Activated CD4-positive, CD25-positive, alpha-beta regulatory T cell treated with anti-CD3 and anti-CD28 coated beads, Interleukin-2, amount 50 U/mL, for 16 hours (primary cell): ENCODE data around the gene RGMA.

Experiments used
- DNase-seq: peaks from one replicate; pipeline ENCODE4 v3.0.0-alpha.2; 2020; ENCODE audit warnings: low read depth, low spot score

The RGMA gene

DNA sequence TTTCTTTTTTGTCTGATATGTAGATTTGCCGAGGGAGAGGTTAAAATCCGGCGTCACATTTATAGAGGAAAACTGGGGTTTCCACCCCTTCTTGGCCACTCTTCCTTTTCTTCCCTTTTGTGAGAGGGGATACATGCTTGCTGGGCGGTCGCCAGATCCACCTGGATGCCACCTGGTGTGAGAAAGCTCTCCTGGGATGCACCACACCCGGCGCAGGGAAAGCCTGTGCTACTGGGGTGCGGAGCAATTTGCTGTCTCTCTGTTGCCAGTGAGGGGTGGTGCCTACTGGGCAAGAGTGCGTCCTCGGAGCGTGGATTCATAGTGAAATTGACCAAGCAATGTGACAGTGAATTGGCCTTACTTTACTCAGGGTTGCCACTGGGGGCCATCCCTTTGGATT is 2.5 kb upstream of the RGMA start:
- DNase-seq: no peak

DNA sequence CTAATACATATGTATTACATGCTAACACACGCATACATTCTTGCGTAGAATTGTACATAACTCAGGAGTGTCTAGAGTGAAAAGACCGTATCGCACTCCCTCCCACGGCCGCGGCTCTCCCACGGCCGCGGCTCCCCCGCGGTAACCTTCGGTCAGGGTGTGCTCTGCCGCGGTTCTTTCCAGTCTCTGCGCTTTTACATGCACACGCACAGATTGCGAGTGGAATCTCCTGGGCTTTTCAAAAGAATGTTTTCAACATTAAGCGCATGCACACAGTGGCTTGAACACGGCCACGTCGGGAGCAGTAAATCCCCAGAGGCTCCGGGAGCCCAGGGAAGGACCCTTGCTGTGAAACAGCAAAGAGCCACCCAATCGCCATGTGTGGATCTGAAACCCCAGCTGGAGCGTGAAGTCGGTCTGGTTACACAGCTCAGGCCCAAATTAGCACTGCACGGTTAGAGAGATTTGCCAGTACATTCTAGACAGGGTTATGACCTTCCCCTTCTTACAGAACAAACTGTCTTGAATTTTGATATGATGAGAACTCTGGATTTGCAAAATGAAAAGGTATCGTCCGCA is 805 bp upstream of the RGMA start:
- DNase-seq: no peak

DNA sequence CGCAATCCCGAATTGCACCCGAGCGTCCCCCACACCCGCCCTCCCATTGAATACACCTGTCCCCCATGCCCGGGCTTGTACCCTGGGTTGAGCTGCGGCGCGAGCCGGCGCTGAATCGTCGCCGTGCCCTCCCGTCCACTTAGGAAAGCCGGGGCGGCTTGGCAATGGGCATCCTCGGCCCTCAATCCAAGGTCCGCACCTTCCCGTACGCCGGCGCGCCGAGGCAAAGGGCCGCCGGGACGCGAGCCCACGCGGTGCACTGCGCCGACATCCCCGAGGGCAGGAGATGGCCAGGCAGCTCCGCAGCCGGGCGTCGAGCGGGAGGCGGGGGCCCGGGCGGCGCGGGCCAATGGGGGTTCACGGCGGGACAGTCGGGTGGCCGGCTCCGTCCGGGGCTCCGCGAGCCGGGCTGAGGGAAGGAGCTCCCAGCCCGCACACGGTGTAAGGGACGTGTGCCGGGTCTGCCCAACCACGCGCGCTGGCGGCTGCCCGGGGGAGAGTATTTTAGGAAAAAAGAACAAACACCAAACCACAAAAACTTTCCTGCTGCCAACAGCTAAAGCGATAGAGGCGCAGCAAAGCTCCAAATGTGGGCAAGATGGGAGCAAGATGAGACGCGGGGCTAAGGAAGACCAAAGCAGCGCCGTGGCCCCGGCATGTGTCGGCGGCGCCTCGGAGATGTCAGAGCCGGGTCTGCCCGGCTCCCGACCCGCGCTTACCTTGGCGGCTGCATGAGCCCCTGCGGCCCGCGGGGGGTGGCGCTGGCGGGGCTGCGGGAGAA is 621 bp downstream of the RGMA start:
- no peak for DNase-seq

DNA sequence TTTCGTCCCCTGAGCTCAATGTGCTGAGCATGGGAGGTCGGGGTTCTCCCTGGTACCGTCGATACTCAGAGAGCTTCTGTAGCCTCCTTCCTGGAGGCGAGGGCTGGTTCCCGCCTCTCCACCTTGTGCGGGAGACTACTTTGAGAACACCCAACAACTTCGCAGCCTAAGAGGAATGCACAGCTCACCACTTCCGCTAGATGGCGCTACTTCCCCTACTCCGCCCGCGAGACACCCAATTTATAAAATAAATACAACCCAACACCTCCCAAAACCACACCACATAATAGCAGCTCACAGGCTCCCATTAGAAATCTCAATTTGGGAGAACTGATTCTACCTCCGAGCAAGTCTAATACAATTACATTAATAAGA is 1.2 kb downstream of the RGMA start:
- peak; percentile 31 for DNase-seq

DNA sequence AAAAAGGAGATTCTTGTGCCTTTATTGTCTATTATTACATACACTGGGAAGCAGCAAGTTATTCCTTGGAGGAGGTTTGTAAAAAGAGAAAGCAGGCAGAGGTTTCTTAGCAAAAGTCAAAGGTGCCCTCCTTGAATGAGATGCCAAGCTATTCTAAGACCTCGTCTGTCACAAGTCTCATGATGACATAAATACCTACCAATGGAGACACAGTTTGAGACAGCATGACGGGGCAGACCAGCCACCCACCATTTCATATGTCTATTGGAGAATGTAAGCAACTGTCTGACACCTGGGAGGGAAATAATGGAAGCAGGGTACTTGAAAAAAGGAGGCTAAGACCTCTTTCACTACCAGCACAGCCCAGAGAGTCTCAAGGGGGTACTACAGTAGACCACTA is 2.2 kb downstream of the RGMA start:
- DNase-seq: no peak

DNA sequence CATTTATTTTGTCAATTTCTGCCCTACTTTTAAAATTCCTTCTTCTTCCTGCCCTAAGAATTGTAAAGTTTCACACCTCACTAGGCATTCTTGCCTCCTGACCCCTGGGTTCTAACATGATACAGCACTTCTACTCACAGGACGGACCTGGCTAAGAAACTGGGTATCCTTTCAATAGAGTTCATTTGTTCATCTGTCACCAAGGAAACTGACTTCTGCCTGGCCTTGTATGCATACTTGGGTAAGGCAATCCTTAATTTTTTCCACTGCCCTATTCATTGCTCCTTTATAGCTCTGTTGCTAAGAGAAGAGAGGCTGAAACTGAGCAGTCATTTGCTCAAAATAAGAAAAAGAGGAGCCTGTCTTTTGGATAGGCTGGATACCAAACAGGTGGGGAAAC is 3.3 kb downstream of the RGMA start:
- no peak for DNase-seq

DNA sequence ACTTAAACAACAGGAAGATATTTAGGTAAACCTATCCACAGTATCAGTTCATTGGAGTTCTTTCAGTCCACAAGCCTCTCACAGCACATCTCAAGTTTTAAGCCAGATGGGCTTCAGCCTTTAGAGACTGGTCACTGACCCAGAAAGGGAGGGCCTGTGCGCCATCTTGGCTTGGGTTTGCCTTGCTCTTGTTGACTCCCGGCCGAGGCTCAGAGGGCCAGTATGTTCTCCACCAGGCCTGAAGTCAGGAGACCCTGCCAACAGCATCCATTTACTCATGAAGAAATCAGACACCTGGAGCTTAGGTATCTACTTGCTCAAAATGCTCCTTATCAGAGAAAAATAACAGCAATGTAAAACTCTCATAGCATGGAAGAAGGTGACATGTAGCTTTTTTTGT is 6.2 kb downstream of the RGMA start:
- DNase-seq: no peak

DNA sequence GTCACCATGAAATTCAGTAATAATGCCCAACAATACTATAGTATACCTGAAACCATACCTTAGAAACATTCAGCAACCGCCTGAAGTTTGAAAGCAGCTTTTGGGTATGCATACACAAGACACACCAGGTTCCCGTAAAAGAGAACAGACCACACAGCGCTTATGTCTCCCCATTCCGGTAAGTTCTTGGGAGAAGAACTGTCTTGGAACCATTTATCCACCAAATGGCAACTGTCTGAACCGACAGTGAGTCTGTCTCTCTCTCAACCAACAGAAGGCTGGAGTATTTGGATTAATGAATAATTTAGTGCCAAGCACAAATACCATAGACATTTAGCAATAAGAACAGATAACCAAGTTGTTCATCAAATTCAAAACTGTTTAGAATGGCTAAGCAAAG is 7.6 kb downstream of the RGMA start:
- no peak for DNase-seq

DNA sequence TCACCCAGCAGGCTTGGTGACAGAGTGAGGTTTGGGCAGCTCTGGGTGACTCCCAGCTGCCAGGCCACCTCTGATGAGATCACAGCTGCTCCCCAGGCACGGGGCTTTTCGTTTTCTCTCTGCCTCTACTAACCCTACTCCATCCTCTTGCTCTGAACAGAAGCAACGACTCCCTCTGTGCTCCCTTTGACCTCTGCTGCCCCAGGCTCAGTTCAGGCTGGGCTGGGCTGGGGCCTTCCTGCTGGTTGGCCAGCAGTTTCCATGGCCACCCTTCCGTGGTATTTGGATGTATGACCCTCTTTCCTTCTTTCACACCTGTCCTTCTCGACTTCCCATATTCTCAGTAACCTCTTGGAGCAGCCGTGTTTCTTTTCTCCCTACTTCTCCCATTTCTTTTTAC is 8.6 kb downstream of the RGMA start:
- DNase-seq: no peak

DNA sequence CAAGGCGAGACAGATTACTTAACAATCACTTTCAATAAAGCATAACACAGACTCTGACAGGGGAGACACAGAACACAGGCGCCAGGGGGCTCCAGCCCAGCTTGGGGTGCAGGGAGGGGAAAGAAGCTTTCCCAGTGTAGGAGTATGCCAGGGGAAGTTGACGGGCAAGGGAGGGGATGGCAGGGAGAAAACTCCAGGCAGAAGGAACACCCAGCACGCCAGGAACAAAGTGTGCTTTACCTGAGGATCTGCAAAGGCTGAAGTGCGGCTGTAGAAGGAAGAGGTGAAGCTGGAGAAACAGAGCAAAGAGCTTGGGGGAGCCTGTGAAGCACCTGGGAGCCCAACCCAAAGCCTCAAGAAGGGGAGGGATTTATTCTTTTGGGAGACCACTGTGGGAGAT is 12.1 kb downstream of the RGMA start:
- no peak for DNase-seq

DNA sequence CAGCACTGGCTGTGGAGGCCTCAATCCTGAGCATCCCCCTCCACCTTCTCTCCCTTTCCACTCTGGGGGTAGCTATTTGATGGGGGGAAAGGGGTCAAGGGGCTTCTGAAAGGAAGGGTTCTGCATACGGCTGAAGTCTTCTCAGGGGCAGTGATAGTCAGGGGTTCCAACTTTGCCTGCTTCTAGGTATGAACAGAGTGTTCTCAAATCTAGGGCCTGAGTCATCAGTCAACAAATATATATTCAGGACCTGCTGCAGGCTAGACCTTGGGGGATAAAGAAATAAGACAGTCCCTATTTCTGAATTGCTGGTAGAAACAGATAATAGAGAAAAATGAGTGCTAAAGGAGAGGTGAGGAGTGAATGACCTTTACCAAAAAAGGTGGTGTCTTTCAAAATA is 12.8 kb downstream of the RGMA start:
- no peak for DNase-seq

DNA sequence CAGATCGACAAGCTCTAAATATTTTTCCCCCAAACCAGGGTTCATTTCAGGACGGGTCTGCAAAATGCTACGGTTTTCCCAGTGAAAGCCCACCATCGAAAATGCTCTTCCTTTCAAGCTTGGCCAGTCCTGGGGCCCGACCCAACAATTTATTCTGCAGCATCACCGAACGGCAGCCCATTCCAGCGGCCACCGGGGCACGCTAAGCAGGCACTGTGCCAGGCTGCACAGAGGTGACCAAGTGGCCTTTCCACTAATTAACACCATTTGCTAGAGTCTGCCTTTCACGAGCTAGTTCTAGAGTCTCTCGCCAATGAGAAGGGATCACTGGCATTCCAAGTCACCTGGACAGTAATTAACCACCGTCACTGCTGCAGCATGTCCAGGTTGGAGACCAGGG is 14.4 kb downstream of the RGMA start:
- DNase-seq: no peak

DNA sequence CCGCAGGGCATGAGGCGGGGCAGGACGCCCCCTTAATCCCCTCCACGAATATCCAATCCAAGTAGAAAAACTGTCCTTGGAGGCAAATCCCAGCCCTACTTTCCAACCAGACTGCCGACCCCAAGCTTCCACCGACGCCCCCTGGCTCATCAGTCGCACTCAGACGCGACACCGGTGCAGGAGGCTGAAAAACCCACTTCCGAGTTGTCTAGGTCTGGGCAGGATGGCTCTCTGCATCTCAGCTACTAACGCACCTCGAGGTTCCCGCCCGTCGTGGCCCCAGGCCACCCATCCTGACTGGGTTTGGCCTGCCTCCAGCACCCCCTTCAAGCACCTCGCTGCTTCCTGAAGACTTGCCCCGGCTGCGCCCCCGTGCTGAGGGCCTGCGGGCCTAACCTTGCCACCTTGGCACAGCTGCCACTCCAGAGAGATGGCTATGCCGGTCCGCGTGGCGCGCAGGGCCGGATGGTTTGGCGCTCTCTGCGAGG is 15.5 kb downstream of the RGMA start:
- DNase-seq: no peak

DNA sequence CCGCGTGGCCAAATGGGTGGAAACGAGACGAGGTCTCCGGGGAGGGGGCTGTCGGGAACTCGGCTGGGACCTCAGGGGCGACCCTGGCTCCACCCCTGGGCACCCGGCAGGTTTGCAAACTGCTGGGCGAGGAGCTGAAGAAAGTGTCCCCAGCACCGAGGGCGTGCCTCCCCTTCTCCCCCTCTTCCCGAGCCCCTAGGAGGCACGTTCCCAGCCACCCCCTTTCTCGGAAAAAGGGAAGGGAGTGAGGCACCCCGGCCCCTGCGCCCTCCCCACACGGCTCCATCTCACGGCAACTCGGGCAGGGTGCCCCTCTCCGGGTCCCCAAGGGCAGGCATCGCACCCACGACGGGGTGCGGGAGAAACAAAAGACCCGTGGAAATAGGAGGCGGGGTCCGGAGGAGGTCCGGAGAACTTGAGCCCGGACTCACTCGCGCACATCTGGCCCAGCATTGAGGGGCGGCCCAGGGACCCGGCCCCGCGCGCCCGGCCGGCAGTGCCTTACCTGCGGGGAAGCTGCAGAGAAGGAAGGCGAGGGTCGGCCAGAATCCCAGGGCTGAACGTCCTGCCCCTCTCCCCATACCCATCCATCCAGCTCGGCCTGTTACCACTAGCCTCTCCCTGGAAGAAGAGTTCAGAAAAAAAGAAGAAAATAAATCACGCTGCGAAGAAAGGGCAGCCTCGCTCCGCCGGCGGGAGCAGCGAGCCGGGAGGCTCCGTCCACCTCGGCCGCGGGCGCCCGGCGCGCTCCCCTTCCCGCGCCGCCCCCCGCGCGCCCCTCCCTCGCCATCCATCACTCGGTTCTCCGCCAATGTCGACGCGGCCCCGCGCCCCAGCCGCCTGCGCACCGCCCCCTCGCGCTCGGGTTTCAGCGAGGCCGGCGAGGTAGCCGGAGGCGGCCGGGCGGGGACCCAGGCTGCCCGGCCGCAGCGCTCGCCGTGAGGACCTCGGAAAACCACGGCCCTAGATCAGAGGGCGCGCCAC is 16.3 kb downstream of the RGMA start:
- DNase-seq: no peak

DNA sequence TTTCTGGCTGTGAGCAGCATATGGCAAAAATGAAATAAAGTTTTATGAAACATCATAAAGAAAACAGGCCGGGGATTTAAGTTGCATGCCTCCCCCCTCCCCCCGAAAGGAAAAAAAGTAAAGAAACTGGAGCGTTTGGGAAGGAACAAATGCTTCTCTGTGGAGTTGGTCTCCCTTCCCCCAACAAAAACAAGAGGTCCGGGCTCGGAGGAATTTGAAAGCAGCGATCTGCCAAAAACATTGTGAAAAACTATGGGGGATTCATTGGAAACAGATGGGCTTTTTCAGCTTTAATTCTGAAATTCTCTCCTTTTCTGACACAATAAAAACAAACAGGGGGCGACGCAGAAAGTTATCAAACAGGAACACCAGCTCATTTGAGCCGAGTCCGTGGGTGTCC is 17.0 kb downstream of the RGMA start:
- no peak for DNase-seq

DNA sequence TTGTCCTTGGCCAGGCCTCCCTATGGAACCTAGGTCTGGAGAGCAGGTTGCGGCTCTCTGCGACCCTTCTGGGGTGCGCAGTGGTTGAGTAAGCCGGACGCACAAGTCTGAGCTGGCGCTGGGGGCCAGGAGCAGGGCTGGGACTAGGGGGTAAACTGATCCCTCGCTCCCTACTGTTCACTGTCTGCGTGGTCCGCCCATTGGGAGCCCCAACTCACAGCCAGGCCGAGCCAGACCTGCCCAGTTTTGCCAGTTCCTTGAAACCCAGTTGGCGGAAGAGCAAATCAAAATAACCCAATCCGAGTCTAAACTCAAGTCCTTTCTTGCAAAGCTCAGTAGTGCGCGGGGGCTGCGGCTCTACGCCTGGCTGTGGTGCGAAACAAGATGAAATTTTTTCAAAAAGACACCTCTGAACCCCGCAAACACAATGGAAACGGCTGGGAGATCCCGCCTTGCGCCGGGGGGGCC is 17.5 kb downstream of the RGMA start:
- no peak for DNase-seq

DNA sequence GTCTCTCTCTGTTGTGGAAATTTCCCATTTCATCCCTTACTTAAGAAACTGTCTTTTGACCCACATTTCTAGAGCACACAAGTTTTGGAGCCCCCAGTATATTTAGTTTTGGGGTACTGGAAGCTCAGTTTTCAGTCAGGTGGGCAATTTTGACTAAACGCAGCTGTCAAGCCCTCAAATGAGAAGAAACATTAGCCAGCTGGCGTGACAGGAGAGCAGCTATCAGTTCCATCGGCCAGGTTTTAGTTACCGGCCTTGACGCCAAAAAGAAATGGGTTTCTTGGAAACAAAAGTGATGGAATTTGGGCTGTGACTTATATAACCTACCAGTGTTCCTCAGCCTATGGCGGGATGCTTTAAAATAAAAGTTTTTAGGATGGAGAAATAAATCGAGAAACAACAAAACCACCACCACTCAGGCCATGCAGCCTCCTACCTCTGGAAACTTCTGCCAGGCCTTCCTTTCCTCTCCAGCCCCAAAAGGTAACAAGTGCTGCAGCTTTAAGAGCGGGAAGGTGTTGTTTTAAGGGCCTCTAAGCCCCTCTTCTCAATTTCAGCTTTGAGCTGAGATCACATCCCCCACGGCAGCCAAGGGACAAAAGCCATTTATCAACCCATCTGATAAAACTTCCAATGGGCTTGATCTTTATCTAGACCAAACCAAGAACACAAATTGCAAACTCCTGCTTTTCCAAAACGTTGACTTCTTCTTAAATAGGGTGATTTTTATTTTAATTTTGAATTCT is 18.3 kb downstream of the RGMA start:
- no peak for DNase-seq

DNA sequence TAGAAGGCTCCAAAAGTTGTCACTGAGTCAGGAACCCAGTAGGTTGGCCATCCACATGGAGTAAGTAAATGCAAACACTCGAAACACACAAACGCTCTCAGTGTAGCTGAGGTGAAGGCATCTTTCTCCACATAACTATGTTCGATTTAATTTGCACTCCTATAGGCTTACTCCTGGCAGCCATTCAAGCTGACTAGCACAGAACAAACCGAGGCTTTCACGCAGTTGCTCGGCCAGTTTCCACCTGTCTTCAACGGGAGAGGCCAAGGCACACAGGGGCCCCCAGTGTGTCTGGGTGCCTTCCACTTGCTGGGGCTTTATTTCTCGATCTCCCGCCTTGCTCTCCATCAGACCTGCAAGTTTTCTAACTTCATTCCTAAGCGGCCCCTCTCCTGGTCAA is 18.9 kb downstream of the RGMA start:
- no peak for DNase-seq

DNA sequence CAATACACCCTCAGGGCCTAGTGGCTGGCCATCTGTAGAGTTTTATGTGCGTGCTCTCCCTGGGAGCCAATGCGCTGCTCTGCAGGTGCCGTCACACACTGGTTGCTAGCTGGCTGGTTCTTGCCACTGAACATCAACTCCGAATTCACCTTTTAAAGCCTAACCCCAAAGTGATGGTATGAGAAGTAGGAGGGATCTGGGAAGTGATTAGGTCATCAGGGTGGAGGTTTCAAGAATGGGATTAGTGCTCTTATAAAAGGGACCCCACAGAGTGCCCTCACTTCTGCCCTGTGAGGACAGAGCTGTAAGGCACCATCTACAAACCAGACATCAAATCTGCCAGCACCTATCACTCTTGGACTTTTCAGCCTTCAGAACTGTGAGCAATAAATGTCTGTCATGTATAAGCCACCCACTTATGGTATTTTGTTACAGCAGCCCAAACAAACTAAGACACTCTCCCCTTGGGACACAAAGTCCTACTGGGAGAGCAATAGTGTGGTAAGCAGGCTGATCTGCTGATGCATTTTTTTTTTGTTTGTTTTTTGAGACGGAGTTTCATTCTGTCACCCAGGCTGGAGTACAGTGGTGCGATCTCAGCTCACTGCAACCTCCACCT is 20.3 kb downstream of the RGMA start:
- no peak for DNase-seq

DNA sequence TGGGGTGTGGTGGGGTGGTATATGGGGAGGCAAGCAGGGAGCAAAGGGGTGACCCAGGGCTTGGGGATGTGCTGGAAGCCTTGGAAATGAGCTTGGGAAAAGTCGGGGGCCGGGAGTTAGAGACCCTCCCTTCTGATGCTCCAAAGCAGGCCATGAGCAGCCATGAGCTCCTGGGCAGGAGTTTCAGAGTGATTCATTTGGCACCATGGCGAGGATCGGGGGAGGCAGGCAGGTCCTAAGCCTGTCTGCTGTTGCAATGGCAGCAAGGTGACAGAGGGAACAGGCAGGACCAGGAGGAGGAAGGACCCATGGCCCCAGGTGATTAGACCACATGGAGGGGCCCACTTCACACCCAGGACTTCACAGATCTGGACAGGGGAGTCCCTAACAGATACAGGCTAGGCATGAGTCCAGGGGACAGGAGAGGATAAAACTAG is 21.3 kb downstream of the RGMA start:
- no peak for DNase-seq
